HG03135 (cell line): Measurements from ENCODE around the gene KIAA0753.
A peak's percentile ranks its signal among the peaks of the same experiment; 100 is the strongest.

ENCODE experiments used
- ATAC-seq: cut with Tn5 transposase; IDR thresholded peaks from one replicate; pipeline ENCODE4 v1.9.1; 2021; ENCODE audit warnings: mild to moderate bottlenecking, moderate library complexity; ENCODE audit not compliant: unreplicated experiment

KIAA0753 gene

GRCh38 chr17:6640536-6641246, at the start of gene KIAA0753, which contains the start of gene TXNDC17:
Gene KIAA0753, minus strand, starts transcription at chr17:6640711. Its CDS starts 5,608 bp downstream, at chr17:6635103.
Gene TXNDC17, plus strand, starts transcription at chr17:6641060. Its CDS starts 23 bp downstream, at chr17:6641083.
- peak; percentile 86 for ATAC-seq

GRCh38 chr17:6688944-6689343, 48.4 kb upstream of the KIAA0753 start:
- no peak for ATAC-seq

- ATAC-seq = no peak
Measured at GRCh38 chr17:6686026-6686425, 45.5 kb upstream of the KIAA0753 start.

GRCh38 chr17:6684881-6685767, 44.6 kb upstream of the KIAA0753 start:
- no peak for ATAC-seq

- ATAC-seq = no peak
Measured at GRCh38 chr17:6684460-6684783, 43.9 kb upstream of the KIAA0753 start.

GRCh38 chr17:6683730-6684459, 43.4 kb upstream of the KIAA0753 start:
- no peak for ATAC-seq

GRCh38 chr17:6683081-6683684, 42.7 kb upstream of the KIAA0753 start:
- no peak for ATAC-seq

- ATAC-seq = no peak
Measured at GRCh38 chr17:6682339-6682738, 41.8 kb upstream of the KIAA0753 start.

GRCh38 chr17:6681671-6682070, 41.2 kb upstream of the KIAA0753 start:
- no peak for ATAC-seq

- no peak for ATAC-seq
Measured at GRCh38 chr17:6681176-6681575, 40.7 kb upstream of the KIAA0753 start.

GRCh38 chr17:6679241-6679640, 38.7 kb upstream of the KIAA0753 start:
- ATAC-seq = no peak

- no peak for ATAC-seq
Measured at GRCh38 chr17:6677946-6678345, 37.4 kb upstream of the KIAA0753 start.

- no peak for ATAC-seq
Measured at GRCh38 chr17:6677158-6677831, 36.8 kb upstream of the KIAA0753 start.

- ATAC-seq = no peak
Measured at GRCh38 chr17:6676802-6677157, 36.3 kb upstream of the KIAA0753 start.

GRCh38 chr17:6675201-6675825, 34.8 kb upstream of the KIAA0753 start:
- ATAC-seq = no peak

GRCh38 chr17:6674586-6674985, 34.1 kb upstream of the KIAA0753 start:
- no peak for ATAC-seq

GRCh38 chr17:6671431-6671830, 30.9 kb upstream of the KIAA0753 start:
- ATAC-seq = no peak

GRCh38 chr17:6670999-6671398, 30.5 kb upstream of the KIAA0753 start:
- ATAC-seq = no peak

- ATAC-seq = no peak
Measured at GRCh38 chr17:6670571-6670970, 30.1 kb upstream of the KIAA0753 start.
